SK-N-SH (cell line): ENCODE results near the gene NSF. TPM values are rescaled to one million over a fixed set of nuclear protein-coding genes. Genes with fewer than 3 reads are reported as not detected.

ENCODE experiments used
- CTCF ChIA-PET: fragments of 300-600, 350-600 bp; formaldehyde crosslinking; extraction: SDS; loops from one replicate; lab custom pipeline; 2021; lab: Yijun Ruan, JAX
- POLR2A ChIA-PET: fragments of 350-600 bp; sonication (Branson Sonifier 250); formaldehyde crosslinking; extraction: SDS; loops from one replicate; lab custom pipeline; 2020; ENCODE audit warnings: antibody characterized with exemption, inconsistent platforms; lab: Yijun Ruan, JAX
- DNase-seq: peaks from one replicate; pipeline ENCODE4 v3.0.0; 2012
- H2AFZ ChIP-seq: fragments of 200-600 bp; sonication (generic); 2 replicates; pipeline ENCODE4 v1.8.1; 2016; ENCODE audit warnings: antibody characterized with exemption, mild to moderate bottlenecking, low read depth
- H3F3A ChIP-seq: fragments of 200-600 bp; sonication (generic); replicated peaks from 2 replicates; pipeline ENCODE3; 2016; ENCODE audit warnings: antibody characterized with exemption, mild to moderate bottlenecking; ENCODE audit not compliant: insufficient read depth
- H3K27ac ChIP-seq, 2 experiments: fragments of 200-500 bp in 1 of 2; fragments of 200-600 bp in 1 of 2; sonication (Bioruptor generic) in 1 of 2; sonication (generic), shearing (Covaris generic) in 1 of 2; 2 replicates each; pipeline versions ENCODE4 v1.5.1 to v1.6.1; 2014 to 2016; ENCODE audit warnings: low read depth in 2 of 2, inconsistent platforms in 1 of 2, low read length in 1 of 2, mild to moderate bottlenecking in 1 of 2, mixed read lengths in 1 of 2
- H3K27me3 ChIP-seq: fragments of 200-600 bp; sonication (generic), shearing (Covaris generic); 2 replicates; pipeline ENCODE4 v1.6.1; 2016; ENCODE audit warnings: mixed run types; ENCODE audit not compliant: insufficient read depth
- H3K36me3 ChIP-seq, 2 experiments: fragments of 200-500 bp in 1 of 2; fragments of 200-600 bp in 1 of 2; sonication (Bioruptor generic) in 1 of 2; sonication (generic) in 1 of 2; replicated peaks in 1 of 2; 2 replicates each; pipeline versions ENCODE3 to v1.5.1; 2014 to 2016; ENCODE audit warnings: low read length in 1 of 2, mild to moderate bottlenecking in 1 of 2; ENCODE audit not compliant: insufficient read depth in 2 of 2, control insufficient read depth in 1 of 2
- H3K4me1 ChIP-seq, 2 experiments: fragments of 200-500 bp in 1 of 2; fragments of 200-600 bp in 1 of 2; sonication (Bioruptor generic) in 1 of 2; sonication (generic), shearing (Covaris generic) in 1 of 2; 2 replicates each; pipeline versions ENCODE4 v1.5.1 to v1.6.1; 2014 to 2016; ENCODE audit warnings: low read depth in 1 of 2, low read length in 1 of 2, mixed run types in 1 of 2; ENCODE audit not compliant: insufficient read depth in 2 of 2, control insufficient read depth in 1 of 2
- H3K4me2 ChIP-seq: fragments of 200-600 bp; sonication (generic), shearing (Covaris generic); 2 replicates; pipeline ENCODE4 v1.6.1; 2017; ENCODE audit warnings: mixed run types
- H3K4me3 ChIP-seq, 2 experiments: fragments of 200-500 bp in 1 of 2; fragments of 200-600 bp in 1 of 2; sonication (Bioruptor generic) in 1 of 2; sonication (generic), shearing (Covaris generic) in 1 of 2; 2 replicates each; pipeline versions ENCODE4 v1.5.1 to v1.8.1; 2014 to 2016; ENCODE audit warnings: low read depth in 2 of 2, inconsistent platforms in 1 of 2, low read length in 1 of 2, mild to moderate bottlenecking in 1 of 2, mixed read lengths in 1 of 2, moderate library complexity in 1 of 2
- H3K79me2 ChIP-seq: fragments of 200-600 bp; sonication (generic); 2 replicates; pipeline ENCODE4 v1.8.1; 2017; ENCODE audit warnings: mild to moderate bottlenecking; ENCODE audit not compliant: insufficient read depth
- H3K9ac ChIP-seq: fragments of 200-600 bp; sonication (generic); 2 replicates; pipeline ENCODE4 v1.6.1; 2017; ENCODE audit warnings: mixed run types
- H3K9me2 ChIP-seq: fragments of 200-600 bp; sonication (generic); 2 replicates; pipeline ENCODE4 v1.6.1; 2017; ENCODE audit warnings: mixed run types
- H3K9me3 ChIP-seq: fragments of 200-600 bp; sonication (generic); 2 replicates; pipeline ENCODE4 v1.6.1; 2017; ENCODE audit warnings: mixed run types, mild to moderate bottlenecking, moderate library complexity
- H4K20me1 ChIP-seq: fragments of 200-600 bp; sonication (generic); 2 replicates; pipeline ENCODE4 v1.6.1; 2017; ENCODE audit warnings: mild to moderate bottlenecking, mixed run types; ENCODE audit not compliant: insufficient read depth
- CHD2 ChIP-seq: fragments of 150-350 bp; IDR thresholded peaks from 2 replicates; pipeline ENCODE4 v1.6.1; 2018; ENCODE audit warnings: low read length; ENCODE audit not compliant: partially characterized antibody
- EZH2phosphoT487 ChIP-seq: fragments of 200-600 bp; sonication (generic); IDR thresholded peaks from 2 replicates; pipeline ENCODE4 v1.6.1; 2017; ENCODE audit warnings: low read depth, mixed run types, mild to moderate bottlenecking, antibody characterized with exemption, moderate library complexity, borderline replicate concordance
- FOXM1 ChIP-seq: IDR thresholded peaks from 2 replicates; pipeline ENCODE4 v1.4.0; 2012; ENCODE audit warnings: low read depth, mild to moderate bottlenecking
- GATA2 ChIP-seq: sonication (generic); formaldehyde crosslinking; IDR thresholded peaks from 2 replicates; pipeline ENCODE4 v1.5.0; 2020; ENCODE audit warnings: mild to moderate bottlenecking, missing genetic modification reagents
- MAX ChIP-seq: IDR thresholded peaks from 2 replicates; pipeline ENCODE4 v1.4.0; 2012; ENCODE audit warnings: low read depth
- MEF2A ChIP-seq: IDR thresholded peaks from 2 replicates; pipeline ENCODE4 v1.4.0; 2012; ENCODE audit warnings: low read depth, borderline replicate concordance
- NRF1 ChIP-seq: IDR thresholded peaks from 2 replicates; pipeline ENCODE4 v1.6.1; 2012; ENCODE audit warnings: low read depth, mild to moderate bottlenecking, low read length
- RCOR1 ChIP-seq: fragments of 150-350 bp; IDR thresholded peaks from 2 replicates; pipeline ENCODE4 v1.6.1; 2017; ENCODE audit warnings: antibody characterized with exemption, low read length
- SMC3 ChIP-seq: IDR thresholded peaks from 2 replicates; pipeline ENCODE4 v1.6.1; 2012; ENCODE audit warnings: low read depth, low read length, improper control_type of control experiment
- TCF12 ChIP-seq: IDR thresholded peaks from 2 replicates; pipeline ENCODE4 v1.4.0; 2012
- WGBS: methylation state at CpG from one replicate; pipeline ENCODE4 v1.1.6; 2017; ENCODE audit warnings: low lambda C conversion rate; 5-methylcytosine and 5-hydroxymethylcytosine counted together
- polyA plus RNA-seq, 3 experiments: library from polyadenylated mRNA; depleted of rRNA; stranded (reverse); fragments of >200 nt; gene quantifications; 2 replicates each; pipeline ENCODE4 v1.2.3, GENCODE V29; 2012
- TF ChIP-seq, protein P1 (sequence below): IDR thresholded peaks from 2 replicates; pipeline ENCODE4; 2012

The NSF gene
- polyA plus RNA-seq, 1 of the 3 experiments (the other 2 are of a cell fraction) = 31.4 TPM

- WGBS = 42% methylated on average over 5 of the region's 5 CpGs
- no peak overlapping the region for H2AFZ ChIP-seq
- no peak for DNase-seq
- no peaks in the 10 kb centered on the region for H3K79me2 ChIP-seq
- H3K9me3 ChIP-seq = peaks cover 3% of the 10 kb centered on the region; the same call in 1 of the 2 replicates
- H3K9me2 ChIP-seq = no peaks in the 10 kb centered on the region
- H3K4me3 ChIP-seq = no peak overlapping the region
- CTCF ChIA-PET = interaction anchor here (0.9 to 1.8 kb wide), 6 partner anchors 10 to 121 kb away, joined by 3 to 6 read pairs (median 4); no protein-coding TSS in a partner anchor
- peak overlapping the region; percentile 0 to 32; a peak in 2 of 4 replicates for H3K27ac ChIP-seq
- POLR2A ChIA-PET = no interaction called here
- peaks cover 5 to 23% of the 10 kb centered on the region in 2 experiments for H3K36me3 ChIP-seq
- H3K9ac ChIP-seq = no peak overlapping the region
- TF ChIP-seq TCF12 (0 out of 2 replicates have a peak, but pooled peaks have one; percentile 9), RCOR1 (no peak), MEF2A (peak; percentile 78; the same call in 1 of the 2 replicates)
- H3K4me2 ChIP-seq = peak overlapping the region; percentile 38; the same call in 1 of the 2 replicates
- H3F3A ChIP-seq = no peaks in the 10 kb centered on the region
- no peaks in the 10 kb centered on the region for H3K27me3 ChIP-seq
- peaks cover 14 to 18% of the 10 kb centered on the region in 2 experiments for H3K4me1 ChIP-seq
- no peaks in the 10 kb centered on the region for H4K20me1 ChIP-seq
These were observed 129.9 kb downstream of the NSF start for GRCh38 chr17:46720408-46720807.

GRCh38 chr17:46722662-46723285, 132.3 kb downstream of the NSF start:
- Histone ChIP-seq H3K4me2 (no peak overlapping the region), H3F3A (no peaks in the 10 kb centered on the region), H3K9me3 (no peaks in the 10 kb centered on the region), H3K9ac (no peak overlapping the region), H3K4me1 (peaks cover 18 to 31% of the 10 kb centered on the region in 2 experiments), H3K27me3 (no peaks in the 10 kb centered on the region), H3K36me3 (peaks cover 7 to 10% of the 10 kb centered on the region in 2 experiments), H3K4me3 (no peak overlapping the region), H3K9me2 (no peaks in the 10 kb centered on the region), H3K27ac (no peak overlapping the region), H3K79me2 (no peaks in the 10 kb centered on the region), H2AFZ (no peak overlapping the region), H4K20me1 (no peaks in the 10 kb centered on the region)
- TF ChIP-seq, protein P1, sequence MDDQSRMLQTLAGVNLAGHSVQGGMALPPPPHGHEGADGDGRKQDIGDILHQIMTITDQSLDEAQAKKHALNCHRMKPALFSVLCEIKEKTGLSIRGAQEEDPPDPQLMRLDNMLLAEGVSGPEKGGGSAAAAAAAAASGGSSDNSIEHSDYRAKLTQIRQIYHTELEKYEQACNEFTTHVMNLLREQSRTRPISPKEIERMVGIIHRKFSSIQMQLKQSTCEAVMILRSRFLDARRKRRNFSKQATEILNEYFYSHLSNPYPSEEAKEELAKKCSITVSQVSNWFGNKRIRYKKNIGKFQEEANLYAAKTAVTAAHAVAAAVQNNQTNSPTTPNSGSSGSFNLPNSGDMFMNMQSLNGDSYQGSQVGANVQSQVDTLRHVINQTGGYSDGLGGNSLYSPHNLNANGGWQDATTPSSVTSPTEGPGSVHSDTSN = no peak
- TF ChIP-seq GATA2 (CRISPR knock-in tag) (no peak), SMC3 (no peak), CHD2 (no peak), EZH2phosphoT487 (no peak), MAX (no peak), FOXM1 (no peak), NRF1 (no peak)
- 69% methylated on average over 7 of the region's 7 CpGs for WGBS
- ChIA-PET POLR2A (no interaction called here), CTCF (interaction anchor here (1.0 to 2.1 kb wide), 2 partner anchors 83 to 113 kb away, joined by 4 to 11 read pairs; no protein-coding TSS in a partner anchor)
- no peak for DNase-seq
